SJSA1 (cell line): Measurements from ENCODE around the gene FHIT. TPM values are rescaled to one million over a fixed set of nuclear protein-coding genes. Genes with fewer than 3 reads are reported as not detected.
A peak's percentile ranks its signal among the peaks of the same experiment; 100 is the strongest.
"Not testable (repeated sequence)": the region's sequence is repeated elsewhere in the genome, so short reads cannot be mapped to it uniquely, and the experiment has no call there.

Experiments used
- DNase-seq, 2 experiments: peaks; one replicate each; pipeline ENCODE4 v3.0.0-alpha.2; 2015 to 2020; ENCODE audit warnings: low spot score in 2 of 2, low read depth in 1 of 2
- H3K27ac ChIP-seq: fragments of 250-450 bp; sonication (Bioruptor Pico); 2 replicates; pipeline ENCODE4 v1.5.1; 2020; ENCODE audit warnings: mild to moderate bottlenecking, moderate library complexity
- H3K27me3 ChIP-seq: fragments of 250-450 bp; sonication (Bioruptor Pico); replicated peaks from 2 replicates; pipeline ENCODE4 v1.5.1; 2020; ENCODE audit warnings: mild to moderate bottlenecking, moderate library complexity
- H3K36me3 ChIP-seq: fragments of 250-450 bp; sonication (Bioruptor Pico); 2 replicates; pipeline ENCODE4 v1.5.1; 2020; ENCODE audit warnings: mild to moderate bottlenecking
- H3K4me1 ChIP-seq: fragments of 250-450 bp; sonication (Bioruptor Pico); replicated peaks from 2 replicates; pipeline ENCODE4 v1.6.1; 2021; ENCODE audit warnings: mild to moderate bottlenecking
- H3K4me3 ChIP-seq: fragments of 250-450 bp; sonication (Bioruptor Pico); 2 replicates; pipeline ENCODE4 v1.5.1; 2020; ENCODE audit warnings: mild to moderate bottlenecking
- H3K9me3 ChIP-seq: fragments of 250-450 bp; sonication (Bioruptor Pico); replicated peaks from 2 replicates; pipeline ENCODE4 v1.5.1; 2020; ENCODE audit warnings: mild to moderate bottlenecking
- total RNA-seq: library from RNA; depleted of rRNA; stranded (reverse); fragments of >200 nt; shearing (Covaris generic); gene quantifications from 2 replicates; pipeline ENCODE4 v1.2.3, GENCODE V29; 2014

The FHIT gene
- total RNA-seq, 1 experiment from 2014 or later: not detected

DNA sequence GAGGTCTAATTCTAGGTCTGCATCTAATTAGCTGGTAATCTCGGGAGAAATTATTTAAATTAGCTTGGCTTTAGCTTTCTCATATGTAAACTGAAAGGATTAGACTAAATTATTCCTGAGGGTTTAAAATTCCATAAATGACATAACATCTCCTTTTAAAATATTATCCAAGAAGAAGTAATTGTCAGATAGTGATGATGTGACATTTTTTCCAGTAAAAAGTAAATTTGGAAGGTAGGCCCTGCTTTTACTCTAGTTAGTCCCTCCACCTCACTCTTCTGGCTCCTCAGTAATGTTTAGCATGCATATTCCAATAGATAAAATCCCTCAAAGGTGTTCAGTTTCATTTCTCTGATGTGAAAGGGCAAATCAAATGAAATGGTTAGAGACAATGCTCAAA lies 215.7 kb downstream of the FHIT start:
- no peak overlapping the region for H3K27ac ChIP-seq
- no peaks in the 10 kb centered on the region for H3K4me1 ChIP-seq
- no peaks in the 10 kb centered on the region for H3K27me3 ChIP-seq
- H3K9me3 ChIP-seq: no peaks in the 10 kb centered on the region
- DNase-seq: no peak
- H3K36me3 ChIP-seq: no peaks in the 10 kb centered on the region
- H3K4me3 ChIP-seq: no peak overlapping the region

DNA sequence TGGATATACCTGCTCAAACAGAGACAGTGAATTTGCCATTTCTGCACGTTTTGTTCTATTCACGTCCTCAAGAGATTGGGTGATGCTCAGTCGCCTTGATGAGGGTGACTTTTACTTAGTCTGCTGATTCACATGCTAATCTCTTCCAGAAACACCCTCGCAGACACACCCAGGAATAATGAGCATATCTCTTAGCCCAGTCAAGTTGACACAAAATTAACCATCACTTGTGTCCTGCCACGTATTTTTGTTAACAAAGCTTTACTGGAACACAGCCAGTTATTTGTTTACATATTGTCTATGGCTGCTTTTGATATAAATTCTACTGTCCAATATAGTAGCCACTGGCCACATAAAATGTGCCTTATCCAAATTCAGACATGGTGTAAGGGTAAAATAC lies 218.3 kb downstream of the FHIT start:
- H3K27ac ChIP-seq: no peak overlapping the region
- H3K4me1 ChIP-seq: peaks cover 5% of the 10 kb centered on the region; the same call in 1 of the 2 replicates
- H3K4me3 ChIP-seq: no peak overlapping the region
- no peaks in the 10 kb centered on the region for H3K9me3 ChIP-seq
- DNase-seq: no peak
- H3K27me3 ChIP-seq: no peaks in the 10 kb centered on the region
- no peaks in the 10 kb centered on the region for H3K36me3 ChIP-seq

DNA sequence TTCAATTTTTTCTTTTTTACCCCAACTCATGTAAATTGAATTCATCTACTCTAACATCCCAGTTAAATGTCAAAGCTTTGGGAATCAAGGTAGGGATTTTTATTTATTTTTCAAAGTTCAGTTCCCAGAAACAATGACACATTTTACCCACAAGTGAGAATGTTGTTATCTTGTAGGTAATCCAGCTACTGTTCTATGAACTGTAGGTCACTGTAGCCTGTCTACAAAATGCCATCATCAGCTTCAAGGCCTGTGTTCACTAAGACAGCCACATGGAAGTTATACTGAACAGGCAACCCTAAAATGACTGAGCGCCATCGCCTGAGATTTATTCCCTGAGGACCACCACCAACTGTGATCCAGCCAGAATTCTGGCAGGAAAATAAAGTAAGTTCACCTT lies 219.7 kb downstream of the FHIT start:
- Histone ChIP-seq H3K36me3 (no peaks in the 10 kb centered on the region), H3K9me3 (no peaks in the 10 kb centered on the region), H3K27me3 (no peaks in the 10 kb centered on the region), H3K27ac (no peak overlapping the region), H3K4me1 (peaks cover 5% of the 10 kb centered on the region; the same call in 1 of the 2 replicates), H3K4me3 (no peak overlapping the region)
- no peak for DNase-seq

DNA sequence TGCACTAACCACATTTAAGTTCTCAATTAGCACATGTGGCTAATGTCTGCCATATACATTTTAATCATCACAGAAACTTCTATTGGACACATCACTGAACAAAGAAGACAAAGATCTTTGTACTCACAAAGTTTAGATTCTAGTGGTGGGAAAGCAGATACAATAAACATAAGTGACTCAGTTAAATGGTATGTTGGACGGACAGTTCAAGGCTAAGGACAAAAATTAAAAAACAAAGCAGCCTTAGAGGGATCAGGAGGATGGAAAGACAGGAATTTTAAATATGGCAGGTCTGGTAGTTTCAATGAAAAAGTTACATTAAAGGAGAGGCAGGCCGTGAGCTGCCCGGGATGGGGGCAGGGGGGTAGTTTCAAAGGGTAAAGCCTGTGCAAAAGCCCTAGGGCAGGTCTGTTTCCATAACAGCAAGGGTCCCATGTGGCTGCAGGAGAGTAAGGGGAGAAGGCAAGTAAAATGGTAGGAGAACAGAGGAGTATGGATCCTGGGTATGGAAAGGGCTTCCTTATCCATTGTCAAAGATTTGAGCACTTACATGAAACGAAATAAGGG lies 220.7 kb downstream of the FHIT start:
- H3K27me3 ChIP-seq: no peaks in the 10 kb centered on the region
- no peak overlapping the region for H3K27ac ChIP-seq
- H3K4me1 ChIP-seq: peaks cover 5% of the 10 kb centered on the region; the same call in 1 of the 2 replicates
- no peaks in the 10 kb centered on the region for H3K9me3 ChIP-seq
- H3K4me3 ChIP-seq: no peak overlapping the region
- DNase-seq: peak in 1 of 2 experiments; percentile 47
- H3K36me3 ChIP-seq: no peaks in the 10 kb centered on the region

DNA sequence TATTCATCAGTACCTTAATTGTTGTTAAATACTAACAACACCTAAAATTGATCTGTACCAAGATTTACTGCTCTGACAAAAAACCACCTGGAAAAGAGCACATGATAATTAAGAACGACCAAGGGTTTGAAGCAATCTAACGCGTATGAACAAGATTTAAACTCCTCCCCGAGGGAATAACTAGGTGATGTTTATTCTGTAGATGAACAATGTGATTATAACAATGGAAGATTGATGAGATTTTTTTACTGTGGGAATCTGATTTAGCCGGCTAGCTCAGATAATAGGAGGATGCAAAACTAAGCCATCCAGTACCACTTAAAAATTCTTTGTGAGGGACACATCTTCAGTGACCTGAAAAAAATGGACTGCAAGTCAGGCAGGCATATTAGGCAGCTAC lies 222.1 kb downstream of the FHIT start:
- no peak for DNase-seq
- Histone ChIP-seq H3K9me3 (no peaks in the 10 kb centered on the region), H3K27ac (no peak overlapping the region), H3K27me3 (no peaks in the 10 kb centered on the region), H3K4me1 (peaks cover 5% of the 10 kb centered on the region; the same call in 1 of the 2 replicates), H3K36me3 (no peaks in the 10 kb centered on the region), H3K4me3 (no peak overlapping the region)

DNA sequence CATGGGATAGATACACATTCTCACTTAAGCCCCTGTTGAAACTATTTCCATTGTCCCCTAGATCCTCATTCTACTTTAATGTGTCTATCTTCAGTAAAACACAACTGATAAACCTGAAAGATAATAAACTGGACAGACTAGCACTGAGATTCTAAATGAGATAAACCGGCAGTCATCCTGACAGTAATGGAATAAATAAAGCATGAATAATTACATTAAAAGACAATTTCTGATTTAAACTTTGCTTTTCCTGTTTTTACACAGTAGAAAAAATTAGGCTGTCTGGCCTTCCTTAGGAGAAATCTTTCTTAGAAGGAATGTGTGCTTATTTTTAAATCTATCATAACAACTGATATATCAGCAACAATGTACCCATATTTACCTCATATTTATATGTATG lies 232.4 kb downstream of the FHIT start:
- Histone ChIP-seq H3K36me3 (no peaks in the 10 kb centered on the region), H3K4me1 (peaks cover 9% of the 10 kb centered on the region), H3K27me3 (no peaks in the 10 kb centered on the region), H3K9me3 (no peaks in the 10 kb centered on the region), H3K27ac (no peak overlapping the region), H3K4me3 (no peak overlapping the region)
- no peak for DNase-seq

DNA sequence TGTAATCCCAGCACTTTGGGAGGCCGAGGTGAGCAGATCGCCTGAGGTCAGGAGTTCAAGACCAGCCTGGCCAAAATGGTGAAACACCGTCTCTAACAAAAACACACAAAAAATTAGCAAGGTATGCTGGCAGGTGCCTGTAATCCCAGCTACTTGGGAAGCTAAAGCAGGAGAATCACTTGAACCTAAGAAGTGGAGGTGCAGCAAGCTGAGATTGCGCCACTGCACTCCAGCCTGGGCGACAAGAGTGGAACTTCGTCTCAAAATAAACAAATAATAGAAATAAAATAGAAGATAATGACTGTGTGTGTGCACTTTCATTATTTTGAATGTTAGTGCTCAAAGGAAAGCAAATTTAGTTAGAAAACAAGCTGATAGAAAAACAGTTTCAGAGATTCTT lies 234.2 kb downstream of the FHIT start:
- H3K27me3 ChIP-seq, H3K9me3 ChIP-seq, H3K4me1 ChIP-seq, H3K27ac ChIP-seq, H3K4me3 ChIP-seq, DNase-seq, H3K36me3 ChIP-seq: not testable (repeated sequence)

DNA sequence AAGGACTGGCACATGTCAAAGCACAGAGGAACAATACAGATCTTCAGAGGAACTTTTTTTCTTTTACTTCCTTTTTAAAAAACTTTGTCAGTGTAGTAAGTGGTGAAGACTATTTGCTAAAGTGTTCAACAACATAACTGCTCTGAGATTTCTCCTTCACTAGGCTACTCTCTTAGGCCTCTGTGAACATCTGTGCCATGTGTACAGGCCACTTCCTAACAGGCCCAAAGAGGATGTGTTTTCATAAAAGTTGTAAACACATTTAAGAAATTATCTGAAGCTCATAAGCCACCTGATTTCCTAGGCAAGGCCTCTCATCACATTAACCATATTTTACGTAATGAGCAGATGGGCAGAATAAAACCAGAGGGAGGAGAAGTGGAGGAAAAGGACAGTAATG lies 235.4 kb downstream of the FHIT start:
- Histone ChIP-seq H3K4me1 (peaks cover 9% of the 10 kb centered on the region), H3K27ac (no peak overlapping the region), H3K27me3 (no peaks in the 10 kb centered on the region), H3K36me3 (no peaks in the 10 kb centered on the region), H3K4me3 (no peak overlapping the region), H3K9me3 (no peaks in the 10 kb centered on the region)
- no peak for DNase-seq

DNA sequence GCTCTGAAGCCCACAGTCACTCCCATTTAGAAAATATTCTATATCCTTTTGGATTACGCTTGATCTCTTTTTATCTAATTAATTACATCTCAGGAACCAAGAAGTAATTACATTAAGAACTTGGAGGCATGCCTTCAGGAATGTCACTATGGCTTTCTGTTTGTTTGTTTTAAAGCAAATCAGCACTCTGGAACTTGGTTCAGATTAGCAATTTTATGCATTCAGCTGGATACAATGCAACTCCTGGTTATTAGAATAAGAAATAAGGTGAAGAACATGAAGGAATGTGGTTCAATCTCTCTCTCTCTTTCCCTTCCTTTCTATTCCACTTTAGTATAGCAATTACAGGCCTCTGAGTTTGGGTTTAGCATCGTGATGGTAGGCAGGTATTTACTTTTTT lies 235.8 kb downstream of the FHIT start:
- Histone ChIP-seq H3K36me3 (no peaks in the 10 kb centered on the region), H3K27ac (no peak overlapping the region), H3K4me3 (no peak overlapping the region), H3K27me3 (no peaks in the 10 kb centered on the region), H3K4me1 (peaks cover 9% of the 10 kb centered on the region), H3K9me3 (no peaks in the 10 kb centered on the region)
- peak in 1 of 2 experiments; percentile 12 for DNase-seq

DNA sequence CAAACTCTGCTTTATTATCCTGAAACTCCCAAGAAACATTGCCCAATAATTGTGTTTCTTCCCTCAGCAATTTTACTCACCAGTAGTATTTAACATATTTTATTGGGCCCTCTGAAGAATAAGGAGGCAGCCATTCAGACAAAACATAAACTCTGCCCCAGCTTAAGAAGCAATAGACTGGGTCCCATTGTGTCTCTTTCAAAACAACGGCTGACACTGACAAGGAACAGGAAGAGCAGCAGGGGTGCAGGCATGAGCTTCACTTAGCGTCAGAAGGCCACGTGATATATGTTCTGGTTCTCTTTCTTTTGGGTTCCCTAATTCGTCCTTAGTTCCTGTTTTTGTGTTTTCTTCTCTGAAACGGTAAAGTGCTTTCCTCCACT lies 242.3 kb downstream of the FHIT start:
- no peaks in the 10 kb centered on the region for H3K27me3 ChIP-seq
- H3K27ac ChIP-seq: no peak overlapping the region
- no peaks in the 10 kb centered on the region for H3K36me3 ChIP-seq
- H3K9me3 ChIP-seq: no peaks in the 10 kb centered on the region
- no peaks in the 10 kb centered on the region for H3K4me1 ChIP-seq
- no peak overlapping the region for H3K4me3 ChIP-seq
- no peak for DNase-seq

DNA sequence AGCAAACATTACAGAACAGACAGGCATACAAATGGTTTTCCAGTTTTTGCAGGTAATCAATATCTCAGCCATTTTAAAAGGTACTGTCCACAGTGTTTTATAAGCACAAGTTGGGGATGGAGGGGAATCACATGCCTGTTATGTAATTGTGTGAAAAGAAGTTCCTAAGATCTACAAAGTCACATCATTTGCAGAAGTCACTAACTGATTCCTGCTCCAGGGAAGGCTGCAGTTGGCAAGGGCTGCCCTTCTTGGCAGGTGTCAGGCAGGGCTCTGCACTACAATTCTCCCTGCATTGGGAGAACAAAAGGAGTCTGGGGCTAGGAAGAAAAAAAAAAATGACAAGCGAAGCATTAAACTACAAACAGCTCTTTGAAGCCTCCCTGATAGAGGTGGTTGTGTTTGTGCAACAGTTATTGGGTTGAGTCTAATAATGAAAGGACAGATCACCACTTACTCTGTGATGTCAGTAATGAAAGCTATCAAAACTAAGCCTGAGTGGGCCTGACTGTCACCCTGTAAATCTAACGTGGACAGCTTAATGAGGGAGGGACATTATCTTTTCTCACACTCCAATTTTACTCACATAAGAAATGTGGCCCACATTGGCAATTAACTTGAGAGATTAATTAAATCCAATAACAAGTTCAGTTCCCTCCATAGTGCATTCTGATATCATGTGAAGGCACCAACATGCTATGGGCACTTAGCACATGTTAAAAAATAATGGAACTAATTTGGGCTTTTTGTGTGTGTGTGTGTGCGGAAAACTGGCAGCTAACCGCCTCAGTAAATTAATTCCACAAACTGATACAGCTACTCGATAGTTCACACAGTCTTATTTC lies 242.9 kb downstream of the FHIT start:
- H3K27ac ChIP-seq: no peak overlapping the region
- no peaks in the 10 kb centered on the region for H3K4me1 ChIP-seq
- DNase-seq: no peak
- H3K9me3 ChIP-seq: no peaks in the 10 kb centered on the region
- H3K4me3 ChIP-seq: no peak overlapping the region
- no peaks in the 10 kb centered on the region for H3K27me3 ChIP-seq
- no peaks in the 10 kb centered on the region for H3K36me3 ChIP-seq

DNA sequence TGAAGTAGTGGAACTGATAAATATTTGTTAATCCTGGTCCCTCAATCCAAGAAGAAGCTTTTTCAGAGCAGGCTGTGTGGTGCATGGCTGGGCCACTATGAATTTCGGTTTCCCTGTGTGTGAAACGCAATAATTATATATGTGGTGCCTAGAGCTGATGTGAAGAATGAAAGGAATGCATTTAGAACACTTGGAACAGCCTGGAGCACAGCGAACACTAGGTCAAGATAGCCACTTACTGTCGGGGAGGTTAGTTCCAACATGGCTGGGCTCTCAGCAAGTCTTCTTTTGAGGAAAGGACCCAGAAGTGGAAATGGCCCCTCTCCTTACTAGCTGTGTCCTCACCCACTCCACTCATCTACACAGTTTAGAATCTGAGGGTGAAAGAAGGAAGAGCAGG lies 245.7 kb downstream of the FHIT start:
- H3K9me3 ChIP-seq: no peaks in the 10 kb centered on the region
- no peak overlapping the region for H3K4me3 ChIP-seq
- H3K27ac ChIP-seq: no peak overlapping the region
- H3K4me1 ChIP-seq: no peaks in the 10 kb centered on the region
- DNase-seq: no peak
- H3K27me3 ChIP-seq: no peaks in the 10 kb centered on the region
- H3K36me3 ChIP-seq: no peaks in the 10 kb centered on the region

DNA sequence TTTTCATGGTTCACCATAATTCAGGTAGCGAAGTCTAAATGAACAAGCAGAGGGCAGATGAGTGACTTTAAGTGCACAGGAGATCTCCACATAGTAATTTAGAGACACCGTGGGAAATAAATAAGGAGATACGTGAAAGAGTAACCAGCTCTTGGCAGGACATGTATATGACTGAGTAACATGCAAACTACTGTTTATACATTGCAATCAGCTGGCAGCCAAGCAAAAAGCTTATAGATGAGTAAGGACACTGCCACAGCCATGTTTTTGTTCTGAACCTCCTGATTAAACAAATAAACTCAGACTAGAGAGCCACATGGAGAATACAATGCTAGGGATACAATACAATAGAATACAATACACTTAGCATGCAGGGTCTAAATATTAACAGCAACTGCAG lies 252.4 kb downstream of the FHIT start:
- DNase-seq: no peak
- no peaks in the 10 kb centered on the region for H3K36me3 ChIP-seq
- no peak overlapping the region for H3K27ac ChIP-seq
- no peaks in the 10 kb centered on the region for H3K27me3 ChIP-seq
- H3K4me3 ChIP-seq: no peak overlapping the region
- H3K9me3 ChIP-seq: no peaks in the 10 kb centered on the region
- no peaks in the 10 kb centered on the region for H3K4me1 ChIP-seq

DNA sequence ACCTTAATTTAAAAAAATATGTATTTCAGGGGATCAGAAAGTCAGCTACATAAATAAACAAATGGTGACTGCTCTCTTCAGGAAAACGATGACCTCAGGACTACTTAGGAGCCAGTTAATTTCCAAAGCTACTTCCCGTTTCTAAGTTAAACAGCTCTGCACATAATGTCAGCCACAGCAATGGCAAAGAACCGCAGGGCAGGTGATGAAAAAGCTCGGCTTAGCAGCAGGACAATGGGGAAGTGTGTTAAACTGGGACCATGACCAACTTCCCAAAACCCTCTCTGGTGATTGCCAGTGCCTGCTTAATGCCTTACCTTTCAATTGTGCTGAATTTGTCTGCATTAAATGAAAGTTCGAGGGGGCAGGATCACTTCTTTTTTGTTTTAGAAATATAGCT lies 258.9 kb downstream of the FHIT start:
- Histone ChIP-seq H3K27me3 (no peaks in the 10 kb centered on the region), H3K9me3 (no peaks in the 10 kb centered on the region), H3K4me1 (no peaks in the 10 kb centered on the region), H3K4me3 (no peak overlapping the region), H3K27ac (no peak overlapping the region), H3K36me3 (no peaks in the 10 kb centered on the region)
- DNase-seq: no peak

DNA sequence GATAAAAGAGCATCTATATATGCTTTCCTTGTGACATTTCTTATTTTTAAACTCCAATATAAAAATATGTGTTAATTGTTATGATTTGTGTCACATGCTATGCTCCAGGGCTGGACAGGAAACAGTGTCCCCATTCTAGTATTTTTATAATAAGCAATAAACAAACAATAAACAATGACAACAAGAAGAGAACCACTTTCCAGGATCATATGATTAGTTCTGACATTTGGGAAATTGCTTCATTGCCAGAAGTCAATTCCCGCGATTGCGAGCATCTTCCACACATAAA lies 260.9 kb downstream of the FHIT start:
- no peaks in the 10 kb centered on the region for H3K36me3 ChIP-seq
- H3K4me1 ChIP-seq: no peaks in the 10 kb centered on the region

More for the DNA sequence above, 260.9 kb downstream of the FHIT start:
- DNase-seq: no peak
- no peaks in the 10 kb centered on the region for H3K27me3 ChIP-seq
- no peaks in the 10 kb centered on the region for H3K9me3 ChIP-seq
- no peak overlapping the region for H3K4me3 ChIP-seq
- no peak overlapping the region for H3K27ac ChIP-seq
